Measurements from ENCODE around the gene RAB6D. TPM values are rescaled to one million over a fixed set of nuclear protein-coding genes. Genes with fewer than 3 reads are reported as not detected.
"Not testable (repeated sequence)": the region's sequence is repeated elsewhere in the genome, so short reads cannot be mapped to it uniquely, and the experiment has no call there.

The RAB6D gene
- total and polyA plus RNA-seq, 2 of the 13 experiments (the other 11 are each of a cell fraction or from before 2014, with no cell fraction given), result 0.01 TPM; not detected in 1

- intact Hi-C loops (cut with micrococcal nuclease; ENCODE audit: unreplicated experiment), result no loop called here
- Histone ChIP-seq H3K4me3 (replicated peaks in 1 of 3; ENCODE audit: insufficient read depth in 1 of 3, low read depth in 2 of 3, low read length in 3 of 3) (no peak overlapping the region), H4K20me1 (ENCODE audit: insufficient read depth, low read length) (no peaks in the 10 kb centered on the region), H3K79me2 (ENCODE audit: insufficient read depth, low read length) (no peaks in the 10 kb centered on the region), H3K9me3 (ENCODE audit: low read length) (no peaks in the 10 kb centered on the region), H2AFZ (ENCODE audit: low read length) (no peak overlapping the region), H3K27me3 (ENCODE audit: control insufficient read depth in 1 of 2, insufficient read depth in 2 of 2, low read length in 2 of 2) (peaks cover 0 to 4% of the 10 kb centered on the region in 2 experiments; a peak in 3 of 5 replicates), H3K27ac (ENCODE audit: extremely low read length, insufficient read depth, low read length) (no peak overlapping the region), H3K4me2 (ENCODE audit: low read depth, low read length) (no peak overlapping the region), H3K9ac (ENCODE audit: insufficient read depth, low read depth, low read length) (no peak overlapping the region), H3K4me1 (ENCODE audit: insufficient read depth, low read length) (no peaks in the 10 kb centered on the region), H3K36me3 (replicated peaks in 1 of 2; ENCODE audit: control insufficient read depth in 1 of 2, insufficient read depth in 2 of 2, low read length in 2 of 2) (no peaks in the 10 kb centered on the region)
- TF ChIP-seq SP140L (CRISPR knock-in tag; IDR thresholded peaks at IDR 0.05; ENCODE audit: borderline replicate concordance) (no peak), ZNF800 (CRISPR knock-in tag; IDR thresholded peaks at IDR 0.05) (no peak), SMAD1 (CRISPR knock-in tag; IDR thresholded peaks at IDR 0.05; ENCODE audit: borderline replicate concordance, low read depth) (no peak), CEBPB (IDR thresholded peaks at IDR 0.05; ENCODE audit: borderline replicate concordance, low read depth, low read length) (peak; percentile 62; the same call in 1 of the 2 replicates)
- no peak for ATAC-seq
- POLR2A ChIA-PET, result no interaction called here
- FAIRE-seq, result no peak
- WGBS (ENCODE audit: low lambda C conversion rate), result 56% methylated on average over 6 of the region's 6 CpGs
- no peak for DNase-seq (ENCODE audit: low spot score)
- BruUV-seq (replicated peaks), result no TSS peak
- in situ Hi-C loops (cut with HindIII; ENCODE audit: extremely low pct_ligation_motif_present, low pct_unique_long_range_greater_than_20kb), result no loop called here
- CTCF ChIA-PET (ENCODE audit: low intra/inter-chr PET ratio, low total read pairs), result no interaction called here
Observed at GRCh38 chr2:131369954-131370353, 6.0 kb upstream of the RAB6D start.

DNA sequence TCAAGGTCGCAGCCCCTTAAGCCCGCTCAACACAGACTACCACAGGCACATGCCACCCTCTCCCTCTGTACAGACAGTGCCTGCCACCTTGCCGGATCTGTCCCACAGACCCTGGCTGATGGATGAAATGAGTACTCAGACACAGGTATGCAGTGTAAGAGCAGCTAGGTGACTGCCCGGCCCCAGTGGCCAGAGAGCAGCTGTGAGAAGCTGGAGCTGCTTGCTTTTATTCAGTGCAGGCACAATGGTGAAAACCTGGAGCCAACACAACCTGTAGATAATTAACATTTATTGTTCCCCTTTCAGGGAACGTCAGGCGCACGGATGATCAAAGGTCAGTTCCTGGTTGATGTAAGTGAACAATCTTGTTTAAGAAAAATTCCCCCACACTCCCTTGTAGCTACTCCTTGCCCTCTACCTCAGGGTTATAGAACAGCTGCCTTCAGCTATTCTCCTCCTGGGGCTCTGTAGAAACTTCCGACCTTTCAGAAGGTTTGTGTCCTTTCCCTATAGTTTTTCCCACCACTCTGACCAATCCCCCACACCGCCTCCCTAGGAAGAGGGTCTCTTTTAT, 4.6 kb upstream of the RAB6D start:
- H3K4me1 ChIP-seq (ENCODE audit: insufficient read depth, low read length); H3K9ac ChIP-seq (ENCODE audit: insufficient read depth, low read depth, low read length); H3K79me2 ChIP-seq (ENCODE audit: insufficient read depth, low read length); H2AFZ ChIP-seq (ENCODE audit: low read length); intact Hi-C loops (cut with micrococcal nuclease; ENCODE audit: unreplicated experiment); BruUV-seq (replicated peaks); in situ Hi-C loops (cut with HindIII; ENCODE audit: extremely low pct_ligation_motif_present, low pct_unique_long_range_greater_than_20kb); H3K4me3 ChIP-seq (replicated peaks in 1 of 3; ENCODE audit: insufficient read depth in 1 of 3, low read depth in 2 of 3, low read length in 3 of 3); H3K27ac ChIP-seq (ENCODE audit: extremely low read length, insufficient read depth, low read length); POLR2A ChIA-PET; H3K4me2 ChIP-seq (ENCODE audit: low read depth, low read length); H4K20me1 ChIP-seq (ENCODE audit: insufficient read depth, low read length); CTCF ChIA-PET (ENCODE audit: low intra/inter-chr PET ratio, low total read pairs); H3K36me3 ChIP-seq (replicated peaks in 1 of 2; ENCODE audit: control insufficient read depth in 1 of 2, insufficient read depth in 2 of 2, low read length in 2 of 2); H3K9me3 ChIP-seq (ENCODE audit: low read length); TF ChIP-seq SOX13 (IDR thresholded peaks at IDR 0.05): not testable (repeated sequence)
- peak; percentile 21 for FAIRE-seq
- peaks cover 0 to 16% of the 10 kb centered on the region in 2 experiments; a peak in 3 of 5 replicates for H3K27me3 ChIP-seq (ENCODE audit: control insufficient read depth in 1 of 2, insufficient read depth in 2 of 2, low read length in 2 of 2)
- TF ChIP-seq TOPORS (CRISPR knock-in tag; IDR thresholded peaks at IDR 0.05), result peak; percentile 88
- TF ChIP-seq SOX13 (CRISPR knock-in tag; conservative IDR thresholded peaks at IDR 0.05 in 1 of 2, IDR thresholded peaks at IDR 0.05 in 1 of 2), result 0 out of 4 replicates have a peak, but pooled peaks of 1 of the 2 experiments have one; percentile 19
- 0 out of 2 replicates have a peak, but pooled peaks have one; percentile 58 for TF ChIP-seq ZNF280B (CRISPR knock-in tag; IDR thresholded peaks at IDR 0.05; ENCODE audit: borderline replicate concordance)
- DNase-seq (ENCODE audit: low spot score), result peak; percentile 22
- ATAC-seq, result peak; percentile 34
- WGBS (ENCODE audit: low lambda C conversion rate), result 14% methylated on average over 6 of the region's 9 CpGs
